ENCODE data around the gene B4GAT1. TPM values are rescaled to one million over a fixed set of nuclear protein-coding genes. Genes with fewer than 3 reads are reported as not detected.

B4GAT1 gene
- total and polyA plus RNA-seq, 9 of the 15 experiments (the other 6 are each of a cell fraction or from before 2014, with no cell fraction given), result 0.86 to 9.5 (median 3.8) TPM

- TF ChIP-seq CEBPG (CRISPR knock-in tag; IDR thresholded peaks at IDR 0.05), result no peak
- TF ChIP-seq CEBPG (tag; conservative IDR thresholded peaks at IDR 0.05 in 1 of 2, IDR thresholded peaks at IDR 0.05 in 1 of 2), result no peak
- TF ChIP-seq CBX5 (IDR thresholded peaks at IDR 0.05; ENCODE audit: borderline replicate concordance, low read depth), result no peak
- TF ChIP-seq USF1 (CRISPR knock-in tag; IDR thresholded peaks at IDR 0.05), result peak; percentile 72
Observed at GRCh38 chr11:66315921-66316811, 31.3 kb downstream of the B4GAT1 start (continued).

- H3K27ac ChIP-seq (ENCODE audit: extremely low read depth, low read depth, low read length), result no peak overlapping the region
- intact Hi-C loops (cut with micrococcal nuclease) (no loop called here), in situ Hi-C loops (cut with MboI) (no loop called here)
- ChIA-PET CTCF (ENCODE audit: low intra/inter-chr PET ratio) (no interaction called here), POLR2A (interaction anchor here (0.5 to 0.9 kb wide), 4 partner anchors 11 to 45 kb away, joined by 3 to 6 read pairs (median 3); partner anchors contain the start of gene YIF1A)
- H3K4me3 ChIP-seq, result no peak overlapping the region
- H3K4me1 ChIP-seq (replicated peaks in 1 of 2; ENCODE audit: control insufficient read depth in 2 of 2, insufficient read depth in 2 of 2, low read length in 2 of 2), result peaks cover 9 to 66% of the 10 kb centered on the region in 2 experiments
- H3K36me3 ChIP-seq (ENCODE audit: control insufficient read depth, insufficient read depth, low read length), result no peaks in the 10 kb centered on the region
- H3K4me2 ChIP-seq (ENCODE audit: insufficient read depth, low read length), result no peak overlapping the region
- 40% methylated on average over 11 of the region's 14 CpGs for WGBS (ENCODE audit: insufficient coverage, low coverage, missing lambda C conversion rate)
- DNase-seq (ENCODE audit: extremely low read depth in 1 of 4, low spot score in 3 of 4) (no peak), ATAC-seq (no peak), FAIRE-seq (no peak)
- no TSS peak for BruUV-seq (replicated peaks)
- no peaks in the 10 kb centered on the region for H3K9me1 ChIP-seq (ENCODE audit: control insufficient read depth, insufficient read depth, low read length)
- no peak overlapping the region for H2AFZ ChIP-seq (ENCODE audit: low read depth, low read length)
- no peaks in the 10 kb centered on the region for H3K9me3 ChIP-seq (replicated peaks; ENCODE audit: control insufficient read depth, insufficient read depth, low read depth, low read length)
- H4K20me1 ChIP-seq (replicated peaks; ENCODE audit: control insufficient read depth, insufficient read depth, low read length), result no peaks in the 10 kb centered on the region
- no peaks in the 10 kb centered on the region for H3K79me2 ChIP-seq (ENCODE audit: control insufficient read depth, insufficient read depth, low read length)
- H3K9ac ChIP-seq (ENCODE audit: insufficient read depth in 1 of 2, low read depth in 2 of 2, low read length in 2 of 2), result peak overlapping the region in 1 of 2 experiments; percentile 50; a peak in 2 of 4 replicates
- no peak for TF ChIP-seq LCOR (CRISPR knock-in tag; IDR thresholded peaks at IDR 0.05)
- no peaks in the 10 kb centered on the region for H3K27me3 ChIP-seq (ENCODE audit: control insufficient read depth in 2 of 2, insufficient read depth in 2 of 2, low read length in 2 of 2)
Observed at GRCh38 chr11:66315498-66315885, 31.9 kb downstream of the B4GAT1 start.
